GM21825 (cell line): ENCODE data around the gene VBP1.
"Not testable (repeated sequence)": the region's sequence is repeated elsewhere in the genome, so short reads cannot be mapped to it uniquely, and the experiment has no call there.

ENCODE experiments used
- ATAC-seq: cut with Tn5 transposase; IDR thresholded peaks from one replicate; pipeline ENCODE4 v1.9.1; 2021; ENCODE audit warnings: mild to moderate bottlenecking, moderate library complexity; ENCODE audit not compliant: unreplicated experiment

VBP1 gene

GRCh38 chrX:155263854-155264628 is 47.8 kb downstream of the VBP1 start, which contains the start of gene RAB39B:
RAB39B (minus strand) TSS chrX:155264491; CDS start chrX:155264288, 203 bp downstream.
- ATAC-seq: peak; percentile 89

- ATAC-seq: no peak
These were observed 50.2 kb downstream of the VBP1 start for GRCh38 chrX:155266439-155266838.

GRCh38 chrX:155267995-155268394 is 51.7 kb downstream of the VBP1 start:
- not testable (repeated sequence) for ATAC-seq

- ATAC-seq: no peak
These were observed 54.7 kb downstream of the VBP1 start for GRCh38 chrX:155270969-155271368.

GRCh38 chrX:155279873-155280272 is 63.6 kb downstream of the VBP1 start:
- no peak for ATAC-seq
